PC-9 (cell line): ENCODE measurements around the gene ABLIM1.

Source experiments
- CTCF ChIP-seq: fragments of 200-600 bp; sonication (generic); conservative IDR thresholded peaks from 2 replicates; pipeline ENCODE4 v1.6.1; 2017; ENCODE audit warnings: mixed run types, antibody characterized with exemption, mild to moderate bottlenecking, moderate library complexity
- EZH2 ChIP-seq: fragments of 200-600 bp; sonication (generic); IDR thresholded peaks from 2 replicates; pipeline ENCODE4 v1.8.0; 2017; ENCODE audit warnings: antibody characterized with exemption, low read depth

GRCh38 chr10:114576132-114576487, 82.0 kb downstream of the ABLIM1 start:
- TF ChIP-seq CTCF, result no peak
- TF ChIP-seq EZH2, result no peak
